Stimulated activated CD8-positive, alpha-beta memory T cell treated with anti-CD3 and anti-CD28 coated beads, Interleukin-15, amount 100 ng/mL, for 4 hours (primary cell): Measurements from ENCODE around the gene SLC9A9.
"Not testable (repeated sequence)": the region's sequence is repeated elsewhere in the genome, so short reads cannot be mapped to it uniquely, and the experiment has no call there.

Experiments used
- DNase-seq, 2 donors: peaks; one replicate each; pipeline ENCODE4 v3.0.0-alpha.2; 2020; ENCODE audit warnings: low read depth in 2 of 2

Gene SLC9A9

DNA sequence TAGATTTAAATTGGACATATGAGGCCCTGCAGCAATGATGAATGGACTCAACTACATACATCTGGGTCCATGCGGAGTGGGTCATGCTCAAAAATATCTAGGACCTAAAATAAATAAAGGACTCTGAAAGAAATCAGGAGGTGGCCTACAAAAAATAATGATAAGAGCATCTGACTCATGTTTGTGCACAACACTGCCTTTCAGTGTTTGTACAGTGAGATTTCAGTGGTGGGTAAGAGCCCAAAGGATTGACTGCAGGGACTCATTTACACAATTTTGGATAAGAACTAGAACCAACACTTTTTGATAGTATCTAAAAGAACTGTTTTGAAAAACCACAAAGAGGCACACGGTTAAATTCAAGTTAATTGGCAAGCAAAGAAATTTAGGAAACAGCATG lies 285.5 kb downstream of the SLC9A9 start:
- DNase-seq, result no peak

GRCh38 chr3:143559296-143559695 lies 289.0 kb downstream of the SLC9A9 start:
- no peak for DNase-seq

GRCh38 chr3:143552851-143553250 lies 295.4 kb downstream of the SLC9A9 start:
- DNase-seq, result no peak

GRCh38 chr3:143551761-143552160 lies 296.5 kb downstream of the SLC9A9 start:
- DNase-seq, result no peak

- no peak for DNase-seq
These were observed 299.3 kb downstream of the SLC9A9 start for GRCh38 chr3:143548861-143549497.

GRCh38 chr3:143548393-143548792 lies 299.9 kb downstream of the SLC9A9 start:
- no peak for DNase-seq

DNA sequence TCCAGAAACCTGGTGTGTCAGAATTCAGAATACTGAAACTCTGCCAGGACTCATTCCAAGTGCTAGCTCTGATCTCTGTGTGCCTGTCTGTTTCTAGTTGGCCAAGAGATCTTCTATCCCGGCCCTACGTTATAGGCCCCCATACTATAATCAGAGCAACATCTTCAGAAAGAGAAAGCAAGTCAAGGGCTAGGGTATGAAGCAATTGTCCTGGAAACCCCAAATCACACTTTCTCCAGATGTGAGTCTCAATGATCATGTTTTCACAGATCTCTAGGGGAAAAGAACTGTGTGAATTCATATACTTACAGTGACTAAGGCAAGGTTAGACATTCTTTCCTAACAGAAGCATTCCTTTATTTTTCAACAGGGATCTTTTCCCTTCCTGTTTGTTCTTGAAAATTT lies 309.7 kb downstream of the SLC9A9 start:
- DNase-seq, result no peak

- no peak for DNase-seq
These were observed 310.2 kb downstream of the SLC9A9 start for GRCh38 chr3:143538061-143538460.

GRCh38 chr3:143536817-143537535 lies 311.3 kb downstream of the SLC9A9 start:
- no peak for DNase-seq

DNA sequence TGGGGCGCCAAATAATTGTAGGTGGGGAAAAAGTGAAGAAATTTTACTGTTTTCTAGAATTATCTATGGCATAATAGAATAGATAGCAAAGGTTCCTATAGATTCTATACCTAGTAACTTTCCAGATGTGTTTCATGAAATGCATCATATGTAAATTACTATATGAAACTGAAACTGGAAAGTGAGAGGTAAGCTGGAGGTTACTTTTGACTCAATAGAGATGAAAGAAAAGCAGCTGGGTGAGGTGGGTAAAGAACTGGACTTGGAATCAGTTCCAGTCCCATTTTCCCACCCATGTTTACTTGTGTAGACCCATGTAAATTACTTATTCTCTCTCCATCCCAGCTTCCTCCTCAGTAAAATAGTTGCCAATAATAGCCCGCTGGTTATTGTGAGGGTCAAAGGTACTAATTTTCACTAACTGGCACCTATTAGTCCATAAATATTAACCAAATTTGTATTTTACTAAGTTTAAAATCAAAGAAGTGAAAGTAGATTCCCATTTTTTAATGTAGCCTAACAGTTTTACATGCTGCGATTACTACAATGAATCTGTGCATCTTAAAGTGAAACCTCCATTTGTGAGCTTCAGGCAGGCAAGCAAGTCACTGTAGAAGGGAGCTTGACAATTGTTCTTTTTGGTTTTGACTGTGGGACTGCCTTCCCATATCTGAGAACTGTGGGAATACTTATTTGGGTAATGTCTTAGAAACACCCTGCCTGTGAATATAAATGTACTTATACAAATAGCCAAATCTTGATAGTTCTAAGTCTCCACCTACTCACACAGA lies 312.1 kb downstream of the SLC9A9 start:
- DNase-seq, result no peak

DNA sequence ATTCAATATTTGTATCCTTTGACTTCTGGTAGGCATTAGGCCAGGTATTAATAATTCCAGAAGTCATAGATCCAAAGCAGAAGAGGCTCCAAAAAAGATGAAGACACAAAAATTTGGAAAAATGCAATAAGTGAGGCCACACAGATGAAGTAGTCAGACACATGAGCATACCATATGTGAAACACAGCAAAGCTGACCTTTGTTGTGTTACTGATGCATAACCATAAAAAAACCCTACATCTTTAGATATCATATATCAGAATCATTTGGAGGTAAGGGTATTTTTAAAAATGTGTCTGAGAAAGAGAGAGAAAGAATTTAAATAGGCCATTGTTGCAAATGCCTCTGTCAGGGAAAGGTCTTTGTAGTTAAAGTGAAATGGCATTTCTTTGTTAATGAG lies 314.9 kb downstream of the SLC9A9 start:
- DNase-seq, result no peak

DNA sequence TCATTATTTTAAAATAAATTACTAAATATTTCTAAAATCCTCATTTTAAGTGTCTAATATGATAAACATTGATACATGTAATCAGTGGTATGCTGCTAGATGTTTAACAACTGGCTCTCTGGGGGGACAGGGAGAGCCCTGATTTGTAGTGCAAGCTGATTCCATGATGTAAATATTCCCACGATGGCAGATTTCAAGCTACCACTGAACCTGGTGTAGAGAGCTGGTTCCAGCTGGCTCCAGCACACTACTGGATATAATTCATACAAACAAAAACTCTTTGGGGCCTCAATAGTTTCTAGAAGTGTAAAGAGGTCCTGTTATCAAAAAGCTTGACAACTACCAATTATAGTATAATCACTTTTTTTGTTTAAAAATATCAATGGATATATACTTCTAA lies 316.2 kb downstream of the SLC9A9 start:
- no peak for DNase-seq

DNA sequence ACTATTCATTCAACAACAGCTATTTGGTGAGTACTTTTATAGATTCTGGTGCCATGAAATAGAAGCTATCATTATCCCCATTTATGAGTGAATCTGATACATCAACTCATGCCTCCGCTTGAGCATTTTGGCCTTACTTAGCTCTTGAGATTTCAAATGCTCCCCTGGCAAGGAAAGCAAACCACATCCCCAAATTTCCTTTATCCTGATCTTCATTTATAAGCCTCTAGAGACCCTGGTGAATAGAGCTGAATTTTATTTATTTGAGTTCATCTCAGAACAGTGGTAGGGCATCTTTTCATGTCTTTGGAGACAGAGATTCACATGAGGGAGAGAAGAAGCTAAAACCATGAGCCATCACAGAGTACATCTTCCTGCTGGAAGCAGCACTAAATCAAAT lies 317.2 kb downstream of the SLC9A9 start:
- DNase-seq, result no peak

DNA sequence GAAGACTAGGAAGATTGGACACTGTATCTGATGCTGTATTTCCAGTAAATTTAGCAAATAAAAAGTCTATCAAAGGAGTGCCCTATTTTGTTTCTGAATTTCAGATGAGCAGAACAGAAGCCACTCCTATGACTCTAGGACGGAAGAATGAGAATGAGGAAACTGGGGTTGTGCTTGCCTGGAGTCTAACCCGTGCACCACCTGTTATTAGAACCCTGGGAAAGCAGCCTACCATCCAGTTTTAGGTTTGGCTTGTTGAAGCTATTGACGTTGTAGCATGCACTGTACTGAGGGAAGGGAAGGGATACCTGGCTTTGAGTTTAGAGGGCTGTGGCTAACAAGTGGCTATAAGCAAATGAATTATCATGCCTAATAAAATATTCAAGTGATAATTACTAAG lies 318.5 kb downstream of the SLC9A9 start:
- DNase-seq, result no peak

GRCh38 chr3:143529018-143529478 lies 319.2 kb downstream of the SLC9A9 start:
- DNase-seq, result no peak

DNA sequence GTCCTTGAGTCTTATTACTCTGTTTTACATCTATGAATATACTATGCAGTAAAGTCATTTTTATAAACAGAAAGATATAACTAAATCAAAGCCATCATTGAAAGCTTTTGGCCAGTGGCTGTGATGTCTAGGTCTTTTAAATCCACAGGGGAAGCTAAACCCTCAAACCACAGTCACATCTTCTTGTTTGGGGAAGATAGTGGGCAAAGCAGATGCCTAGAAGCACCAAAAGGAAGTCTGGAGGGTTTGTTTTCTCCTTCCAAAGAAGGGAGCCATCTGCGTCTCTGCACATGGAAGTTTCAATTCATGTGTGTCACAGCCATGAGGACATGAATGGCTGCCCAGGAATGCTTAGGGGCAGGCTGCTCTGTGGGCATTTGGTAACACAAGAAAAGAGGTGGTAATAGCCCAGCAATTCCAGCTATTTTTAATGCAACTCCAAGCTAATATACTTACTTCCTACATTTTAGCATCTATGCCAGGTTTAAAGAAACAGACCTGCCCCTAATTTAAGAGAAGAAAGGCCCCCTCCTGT lies 322.2 kb downstream of the SLC9A9 start:
- DNase-seq, result no peak

- no peak for DNase-seq
These were observed 322.9 kb downstream of the SLC9A9 start for GRCh38 chr3:143525408-143525807.

GRCh38 chr3:143521803-143522202 lies 326.5 kb downstream of the SLC9A9 start:
- no peak for DNase-seq

DNA sequence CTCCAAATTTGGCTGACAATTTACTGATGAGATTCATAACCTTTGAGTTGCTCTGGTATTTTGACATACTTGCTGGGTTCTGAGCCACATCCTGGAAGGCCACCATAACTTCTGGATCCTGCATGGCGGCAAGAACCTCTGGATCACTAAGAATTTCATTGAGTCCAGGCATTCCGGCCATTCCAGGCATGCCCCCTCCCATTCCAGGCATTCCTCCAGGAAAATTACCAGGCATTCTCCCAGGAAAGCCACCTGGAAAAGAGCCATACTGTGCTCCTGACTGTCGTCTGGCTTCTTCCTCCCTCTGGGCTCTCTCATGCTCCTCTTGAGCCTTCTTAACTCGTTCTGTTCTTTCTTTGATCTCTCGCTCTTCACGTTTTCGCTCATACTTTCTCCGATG lies 331.1 kb downstream of the SLC9A9 start:
- DNase-seq, result not testable (repeated sequence)

DNA sequence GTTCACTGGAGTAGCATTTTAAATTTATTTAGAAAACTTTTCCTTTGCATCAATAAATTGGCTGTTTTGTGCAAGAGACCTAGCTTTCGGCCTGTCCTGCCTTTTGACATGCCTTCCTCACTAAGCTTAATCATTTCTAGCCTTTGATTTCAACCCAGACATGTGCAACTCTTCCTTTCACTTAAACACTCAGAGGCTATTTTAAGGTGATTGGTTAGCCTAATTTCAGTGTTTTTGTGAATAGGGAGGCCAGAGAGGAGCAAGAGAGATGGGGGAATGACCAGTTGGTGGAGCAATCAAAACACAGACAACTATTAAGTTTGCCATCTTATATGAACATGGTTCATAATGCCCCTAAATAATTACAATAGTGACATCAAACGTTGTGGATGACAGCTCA lies 333.4 kb downstream of the SLC9A9 start:
- no peak for DNase-seq

GRCh38 chr3:143514109-143514508 lies 334.2 kb downstream of the SLC9A9 start:
- DNase-seq, result no peak

DNA sequence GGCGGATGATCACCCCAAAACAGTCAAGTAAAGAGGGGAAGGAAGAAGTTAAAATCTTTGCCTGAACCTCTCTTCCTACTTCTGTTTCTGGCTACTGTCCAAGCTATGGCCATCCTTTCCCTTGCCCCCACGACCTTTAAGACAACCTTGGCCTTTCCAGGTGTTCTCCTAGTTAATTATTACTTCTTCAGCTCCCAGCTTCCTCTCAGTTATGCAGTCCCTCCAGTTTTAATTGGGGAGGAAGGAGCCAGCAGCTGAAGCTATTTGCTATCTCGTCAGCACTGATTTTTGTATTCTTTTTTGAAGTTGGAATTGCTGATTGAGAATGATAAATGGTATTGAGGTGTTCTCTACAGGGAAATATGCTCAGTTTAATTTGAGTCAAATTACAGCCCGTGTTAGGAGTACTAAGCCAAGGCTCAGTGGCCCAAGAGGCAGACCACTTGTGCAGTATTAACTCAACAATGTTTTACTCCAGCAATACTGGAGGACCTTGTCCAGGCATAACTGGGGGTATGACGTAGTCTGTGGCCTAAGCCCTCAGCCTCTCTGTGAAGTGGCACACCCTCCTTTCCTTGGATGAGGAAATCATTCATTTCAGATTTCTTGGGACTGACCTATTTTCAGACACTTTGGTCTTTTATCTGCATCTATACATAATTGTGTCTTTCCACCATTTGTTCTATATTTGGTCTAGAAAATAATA lies 336.9 kb downstream of the SLC9A9 start:
- DNase-seq, result no peak
